NCI-H187 (cell line): Measurements from ENCODE around the gene CYTH2.
A peak's percentile ranks its signal among the peaks of the same experiment; 100 is the strongest.
"Not testable (repeated sequence)": the region's sequence is repeated elsewhere in the genome, so short reads cannot be mapped to it uniquely, and the experiment has no call there.

ENCODE experiments used
- DNase-seq, 2 experiments: peaks; one replicate each; lab custom pipeline; 2025; lab: John Stamatoyannopoulos, UW

Gene CYTH2

DNA sequence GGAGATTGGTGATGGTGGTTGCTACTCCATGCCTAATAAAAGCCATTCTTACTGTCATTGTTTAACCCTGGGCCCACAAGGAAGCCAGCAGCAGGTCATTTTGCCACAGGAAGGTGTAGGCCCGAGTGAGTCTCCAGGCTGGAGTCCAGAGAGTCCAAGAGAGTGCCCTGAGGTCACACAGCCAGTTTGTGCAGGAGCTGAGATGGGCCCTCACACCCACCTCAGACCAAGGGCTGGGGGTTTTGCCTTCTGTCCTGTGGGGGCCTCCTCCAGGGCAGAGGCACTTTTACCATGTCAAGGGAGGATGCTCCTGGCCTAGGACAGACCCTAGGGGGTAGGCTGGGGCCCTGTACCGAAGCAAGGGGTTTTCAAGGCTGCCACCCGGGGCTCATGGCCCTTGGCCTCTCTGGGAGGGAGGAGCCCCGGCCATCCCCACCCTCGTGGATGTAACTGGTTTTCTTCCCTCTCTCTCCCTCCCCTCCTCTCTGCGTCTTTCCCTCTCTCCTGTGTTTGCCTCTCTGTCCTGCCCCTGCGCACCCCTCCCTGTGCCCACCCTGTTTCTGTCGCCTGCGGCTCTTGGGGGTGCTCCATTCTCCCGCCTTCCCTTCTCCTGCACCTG is 8.0 kb downstream of the CYTH2 start:
- no peak for DNase-seq

GRCh38 chr19:48477698-48478338 is 8.6 kb downstream of the CYTH2 start:
- no peak for DNase-seq

GRCh38 chr19:48478339-48479256 is 9.4 kb downstream of the CYTH2 start:
- no peak for DNase-seq

- DNase-seq = no peak
Observed at GRCh38 chr19:48479686-48480085, 10.5 kb downstream of the CYTH2 start.

GRCh38 chr19:48480183-48480557 is 11.0 kb downstream of the CYTH2 start:
- DNase-seq = no peak

DNA sequence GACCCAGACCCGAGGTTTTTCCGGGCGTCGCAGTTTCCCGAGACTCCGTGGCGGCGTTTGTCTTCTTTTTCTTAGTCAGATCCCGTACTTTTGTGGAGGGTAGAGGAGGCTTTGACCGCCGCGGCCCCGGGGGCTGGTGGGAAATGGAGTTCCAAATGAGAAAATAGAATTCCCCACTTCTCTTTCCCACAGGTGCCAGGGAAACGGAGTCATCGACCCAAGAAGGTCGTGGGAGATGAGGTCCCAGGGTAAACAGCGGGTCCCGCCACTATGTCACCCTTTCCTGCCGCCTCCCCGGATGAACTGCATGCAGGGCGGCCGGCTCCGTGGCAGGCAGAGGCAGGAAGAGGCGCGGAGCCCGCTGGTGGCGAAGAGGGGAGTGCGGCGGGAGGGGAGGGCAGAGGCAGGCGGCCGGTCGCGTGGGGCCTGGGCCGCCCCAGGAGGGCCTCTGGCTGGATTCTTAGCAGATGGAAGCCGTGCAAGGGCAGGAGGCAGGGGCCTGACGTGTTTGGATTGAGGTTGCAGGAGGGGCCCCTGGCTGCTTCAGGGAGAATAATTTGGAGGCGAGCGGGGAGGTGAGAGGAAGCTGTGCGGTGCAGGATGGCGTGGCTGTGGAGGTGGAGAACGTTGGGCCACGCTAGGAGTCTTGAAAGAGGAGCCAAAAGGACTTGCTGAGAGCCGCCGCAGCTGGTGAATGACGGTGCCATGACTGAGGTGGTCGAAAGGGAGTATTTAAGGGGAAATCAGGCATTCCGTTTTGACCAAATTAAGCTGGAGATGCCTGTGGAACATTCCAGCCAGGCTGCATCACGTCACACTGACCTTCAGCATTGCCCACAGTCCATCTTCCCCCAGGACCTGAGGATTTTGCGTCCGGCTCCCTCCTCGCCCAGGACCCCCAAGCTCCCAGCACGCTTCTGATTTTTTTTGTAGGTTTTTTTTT is 11.7 kb downstream of the CYTH2 start:
- DNase-seq = no peak

GRCh38 chr19:48481846-48482639 is 12.9 kb downstream of the CYTH2 start:
- peak in 1 of 2 experiments; percentile 37 for DNase-seq

GRCh38 chr19:48483301-48483700 is 14.1 kb downstream of the CYTH2 start:
- no peak for DNase-seq

- no peak for DNase-seq
Observed at GRCh38 chr19:48484247-48484893, 15.2 kb downstream of the CYTH2 start.

DNA sequence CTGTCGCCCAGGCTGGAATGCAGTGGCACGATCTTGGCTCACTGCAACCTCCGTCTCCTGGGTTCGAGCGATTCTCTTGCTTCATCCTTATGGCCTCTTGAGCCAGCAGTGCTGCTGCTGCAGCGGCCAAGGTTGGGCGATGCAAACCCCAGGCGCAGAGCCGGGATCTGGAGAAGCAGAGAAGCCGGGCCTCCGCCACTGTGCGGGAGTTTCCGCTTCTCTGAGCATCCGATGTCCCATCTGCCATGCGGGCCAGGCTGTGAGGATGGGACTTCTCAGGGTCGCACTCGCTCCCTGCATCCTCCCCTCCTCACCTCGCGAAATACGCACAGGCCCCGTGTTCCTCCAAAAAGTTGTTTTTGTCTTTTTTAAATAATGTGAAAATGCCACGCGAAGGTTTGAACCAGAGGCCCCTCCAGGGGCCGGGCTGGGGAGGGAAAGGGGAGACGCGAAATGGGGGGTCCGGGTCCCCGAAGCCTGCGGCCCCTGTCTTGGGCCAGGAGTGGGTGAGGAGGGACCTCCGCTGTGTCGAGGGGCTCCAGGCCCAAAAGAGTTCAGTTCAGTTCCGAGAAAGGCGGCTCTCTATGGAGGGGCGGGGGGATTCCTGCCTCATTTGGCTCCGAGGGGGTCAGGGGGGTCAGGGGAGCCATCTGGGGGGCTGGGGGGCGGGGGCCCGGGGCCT is 15.9 kb downstream of the CYTH2 start:
- no peak for DNase-seq

- DNase-seq = not testable (repeated sequence)
Observed at GRCh38 chr19:48486706-48487105, 17.5 kb downstream of the CYTH2 start.

- no peak for DNase-seq
Observed at GRCh38 chr19:48487544-48487943, 18.4 kb downstream of the CYTH2 start.

DNA sequence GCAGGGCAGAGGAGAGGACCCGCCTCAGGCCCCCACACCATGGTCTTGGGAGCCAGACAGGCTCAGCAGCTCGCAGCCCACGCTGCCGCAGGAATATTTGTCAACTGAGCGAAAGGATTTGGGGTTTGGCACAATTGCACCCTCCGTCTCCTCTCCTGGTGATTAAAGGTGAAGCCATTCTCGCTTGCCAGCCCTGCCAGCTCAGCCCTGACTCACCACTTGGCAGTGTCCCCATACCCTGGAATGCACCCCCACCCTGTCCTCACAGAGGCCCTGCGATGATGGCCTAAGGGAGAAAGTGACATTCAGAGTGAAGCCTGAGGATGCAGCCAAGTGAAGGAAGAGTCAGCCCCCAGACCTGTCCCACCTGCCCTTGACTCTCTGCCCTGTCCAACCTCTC is 18.8 kb downstream of the CYTH2 start:
- no peak for DNase-seq

- DNase-seq = not testable (repeated sequence)
Observed at GRCh38 chr19:48488478-48488877, 19.3 kb downstream of the CYTH2 start.

GRCh38 chr19:48489608-48490216 is 20.5 kb downstream of the CYTH2 start:
- peak; percentile 57 to 74 for DNase-seq

DNA sequence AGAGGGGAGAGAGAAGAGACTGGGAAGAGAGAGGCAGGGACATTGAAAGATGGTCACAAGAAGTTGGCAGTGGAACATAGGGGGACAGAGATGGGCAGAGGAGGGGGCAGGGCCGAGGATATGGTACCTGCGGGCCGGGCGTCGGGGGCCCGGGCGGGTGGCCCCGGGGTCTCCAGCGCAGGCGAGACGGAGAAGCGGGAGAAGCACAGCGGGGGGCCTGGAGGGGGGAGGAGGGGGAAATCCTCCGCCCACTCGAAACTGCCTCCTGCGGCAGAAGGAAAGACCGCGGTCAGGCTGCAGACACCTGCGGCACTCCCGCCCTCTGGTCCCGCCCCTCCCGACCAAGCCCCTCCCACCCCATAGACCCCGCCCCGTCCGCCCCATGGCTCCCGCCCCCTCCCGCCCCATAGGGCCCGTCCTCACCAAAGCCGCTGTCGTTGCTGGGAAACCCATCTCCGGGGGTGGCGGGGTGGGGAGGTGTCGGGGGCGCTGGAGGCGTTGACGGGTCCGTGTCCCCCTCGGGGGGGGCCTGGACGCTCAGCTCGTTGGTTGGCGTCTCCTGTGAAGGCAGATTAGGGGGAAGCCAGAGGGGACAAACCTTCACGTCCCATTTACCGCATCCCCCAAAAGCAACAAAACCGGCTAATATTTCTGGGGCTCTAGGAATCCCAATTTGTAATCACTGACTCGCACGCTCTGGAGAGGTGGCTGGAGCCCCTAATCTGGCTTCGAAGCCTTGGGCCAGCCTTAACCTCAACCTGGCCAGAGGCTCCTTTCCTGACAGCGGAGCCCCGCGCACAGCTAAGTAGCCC is 22.0 kb downstream of the CYTH2 start:
- peak; percentile 36 to 72 for DNase-seq

- DNase-seq = no peak
Observed at GRCh38 chr19:48491793-48492123, 22.6 kb downstream of the CYTH2 start.

DNA sequence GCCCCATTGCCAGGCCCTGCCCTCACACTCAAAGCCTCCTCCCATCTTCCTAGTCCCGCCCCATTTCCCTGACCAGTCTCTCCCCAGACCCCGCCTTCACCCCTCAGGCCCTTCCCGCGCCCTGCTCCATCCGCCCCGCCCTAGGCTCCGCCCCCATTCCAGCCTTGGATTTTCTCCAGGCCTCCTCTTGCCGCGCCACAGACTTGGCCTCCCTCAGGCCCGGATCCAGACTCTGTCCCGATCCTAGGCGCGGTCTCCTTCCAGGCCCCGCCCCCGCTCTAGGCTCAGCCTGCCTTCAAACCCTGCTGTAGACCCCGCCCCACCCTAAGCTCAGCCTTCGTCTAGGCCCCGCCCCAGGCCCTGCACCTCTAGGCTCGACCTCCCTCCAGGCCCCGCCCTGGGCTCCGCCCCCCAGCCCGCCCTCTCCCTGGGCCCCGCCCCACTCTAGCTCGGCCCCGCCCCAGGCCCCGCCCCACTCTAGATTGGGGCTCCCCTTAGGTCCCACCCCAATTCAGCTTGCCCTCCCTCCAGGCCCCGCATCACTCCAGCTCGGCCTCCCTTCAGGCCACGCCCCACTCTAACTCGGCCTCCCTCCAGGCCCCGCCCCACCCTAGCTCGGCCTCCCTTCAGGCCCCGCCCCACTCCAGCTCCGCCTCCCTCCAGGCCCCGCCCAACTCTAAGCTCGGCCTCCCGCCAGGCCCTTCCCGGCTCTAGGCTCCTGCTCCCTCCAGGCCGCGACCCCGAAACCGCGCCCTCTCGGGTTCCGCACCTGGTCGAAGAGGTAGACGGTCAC is 24.0 kb downstream of the CYTH2 start:
- peak; percentile 98 to 100 for DNase-seq
